GM19455 (cell line): ENCODE data around the gene KLHL17.
A peak's percentile ranks its signal among the peaks of the same experiment; 100 is the strongest.

Experiments used
- ATAC-seq: cut with Tn5 transposase; IDR thresholded peaks from one replicate; pipeline ENCODE4 v1.9.1; 2021; ENCODE audit not compliant: unreplicated experiment

The KLHL17 gene

GRCh38 chr1:947958-948357 lies 12.4 kb upstream of the KLHL17 start:
- no peak for ATAC-seq

- ATAC-seq, result no peak
Measured at GRCh38 chr1:950268-950667, 10.1 kb upstream of the KLHL17 start.

GRCh38 chr1:950881-951280 lies 9.5 kb upstream of the KLHL17 start:
- no peak for ATAC-seq

GRCh38 chr1:951364-951763 lies 9.0 kb upstream of the KLHL17 start:
- no peak for ATAC-seq

GRCh38 chr1:952201-952600 lies 8.2 kb upstream of the KLHL17 start:
- no peak for ATAC-seq

GRCh38 chr1:952603-953002 lies 7.8 kb upstream of the KLHL17 start:
- ATAC-seq, result no peak

- no peak for ATAC-seq
Measured at GRCh38 chr1:953524-954320, 6.7 kb upstream of the KLHL17 start.

GRCh38 chr1:954927-955326 lies 5.5 kb upstream of the KLHL17 start:
- no peak for ATAC-seq

- no peak for ATAC-seq
Measured at GRCh38 chr1:955474-955873, 4.9 kb upstream of the KLHL17 start.

GRCh38 chr1:956636-957035 lies 3.7 kb upstream of the KLHL17 start:
- no peak for ATAC-seq

- peak; percentile 63 for ATAC-seq
Measured at GRCh38 chr1:958823-959730, 1.3 kb upstream of the KLHL17 start, which contains the start of gene NOC2L. Gene NOC2L, minus strand, starts transcription at chr1:959256. Its CDS starts 16 bp downstream, at chr1:959240.

- no peak for ATAC-seq
Measured at GRCh38 chr1:959731-960362, 537 bp upstream of the KLHL17 start.

GRCh38 chr1:961132-961669 lies 817 bp downstream of the KLHL17 start:
- no peak for ATAC-seq

GRCh38 chr1:962381-963300 lies 2.3 kb downstream of the KLHL17 start:
- ATAC-seq, result no peak

GRCh38 chr1:963301-963651 lies 2.9 kb downstream of the KLHL17 start:
- ATAC-seq, result no peak

GRCh38 chr1:963746-964525 lies 3.6 kb downstream of the KLHL17 start:
- ATAC-seq, result no peak

- no peak for ATAC-seq
Measured at GRCh38 chr1:964691-965525, 4.5 kb downstream of the KLHL17 start.

- no peak for ATAC-seq
Measured at GRCh38 chr1:965526-966134, 5.2 kb downstream of the KLHL17 start.
